K562 (cell line): ENCODE measurements around the gene NUBP2.

Source experiments
- CTCF ChIP-seq, 3 experiments: IDR thresholded peaks in 2 of 3; conservative IDR thresholded peaks in 1 of 3; 2 replicates each; pipeline ENCODE4 v1.5.1; 2011 to 2012; ENCODE audit warnings: low read length in 3 of 3, mild to moderate bottlenecking in 3 of 3, control low read depth in 2 of 3, improper control_type of control experiment in 1 of 3, inconsistent platforms in 1 of 3, low read depth in 1 of 3, mixed read lengths in 1 of 3, moderate library complexity in 1 of 3; ENCODE audit not compliant: insufficient read depth in 2 of 3
- EP300 ChIP-seq: IDR thresholded peaks from 2 replicates; pipeline ENCODE4 v1.6.1; 2012; ENCODE audit warnings: low read length, improper control_type of control experiment
- GTF3C2 ChIP-seq: IDR thresholded peaks from 3 replicates; pipeline ENCODE4 v1.6.1; 2011; ENCODE audit warnings: borderline replicate concordance, mild to moderate bottlenecking, moderate library complexity; ENCODE audit not compliant: insufficient read length; ENCODE audit errors: extremely low read depth
- MAZ ChIP-seq, 2 experiments: fragments of 450-650 bp in 1 of 2; sonication (generic) in 1 of 2; formaldehyde crosslinking; IDR thresholded peaks in 1 of 2; conservative IDR thresholded peaks in 1 of 2; 2 replicates each; pipeline versions ENCODE4 v1.4.0 to v1.5.0; 2020; ENCODE audit warnings: mild to moderate bottlenecking in 1 of 2, missing genetic modification reagents in 1 of 2
- NR2C2 ChIP-seq, 2 experiments: fragments of 200-800 bp in 1 of 2; sonication (Bioruptor generic) in 1 of 2; sonication (generic) in 1 of 2; formaldehyde crosslinking in 1 of 2; IDR thresholded peaks; 2 replicates each; pipeline versions ENCODE4 v1.6.1 to v1.8.0; 2016 to 2022; ENCODE audit warnings: mild to moderate bottlenecking in 1 of 2, missing compliant biosample characterization in 1 of 2, missing genetic modification characterization in 1 of 2, missing genetic modification reagents in 1 of 2
- POLR2AphosphoS5 ChIP-seq: IDR thresholded peaks from 2 replicates; pipeline ENCODE4 v1.6.1; 2011; ENCODE audit warnings: mild to moderate bottlenecking, low read depth, low read length, moderate library complexity; ENCODE audit not compliant: control insufficient read depth, insufficient read depth
- USF2 ChIP-seq: sonication (generic); formaldehyde crosslinking; IDR thresholded peaks from 2 replicates; pipeline ENCODE4 v1.5.0; 2020; ENCODE audit warnings: missing genetic modification reagents
- ZNF232 ChIP-seq: sonication (generic); formaldehyde crosslinking; IDR thresholded peaks from 2 replicates; pipeline ENCODE4 v1.8.0; 2022; ENCODE audit warnings: mild to moderate bottlenecking, missing genetic modification reagents

- TF ChIP-seq EP300 (no peak), CTCF (IDR thresholded peaks at IDR 0.05 in 2 of 3, conservative IDR thresholded peaks at IDR 0.05 in 1 of 3; ENCODE audit: insufficient read depth in 2 of 3, low read depth in 1 of 3, low read length in 3 of 3) (0 out of 6 replicates have a peak, but pooled peaks of 1 of the 3 experiments have one; percentile 17), ZNF232 (CRISPR knock-in tag) (no peak), GTF3C2 (no peak), NR2C2 (CRISPR knock-in tag; IDR thresholded peaks at IDR 0.05) (no peak), NR2C2 (tag; IDR thresholded peaks at IDR 0.05) (no peak), POLR2AphosphoS5 (no peak), MAZ (CRISPR knock-in tag; conservative IDR thresholded peaks at IDR 0.05 in 1 of 2, IDR thresholded peaks at IDR 0.05 in 1 of 2) (no peak), USF2 (CRISPR knock-in tag) (no peak)
Measured at GRCh38 chr16:1781758-1782407, 877 bp upstream of the NUBP2 start.
